Effector CD8-positive, alpha-beta T cell (primary cell): Measurements from ENCODE around the gene ARTN.

Experiments
- DNase-seq: peaks from one replicate; lab custom pipeline; 2025; lab: John Stamatoyannopoulos, UW

The ARTN gene

GRCh38 chr1:43984855-43985254 lies 51.3 kb downstream of the ARTN start:
- DNase-seq: no peak

DNA sequence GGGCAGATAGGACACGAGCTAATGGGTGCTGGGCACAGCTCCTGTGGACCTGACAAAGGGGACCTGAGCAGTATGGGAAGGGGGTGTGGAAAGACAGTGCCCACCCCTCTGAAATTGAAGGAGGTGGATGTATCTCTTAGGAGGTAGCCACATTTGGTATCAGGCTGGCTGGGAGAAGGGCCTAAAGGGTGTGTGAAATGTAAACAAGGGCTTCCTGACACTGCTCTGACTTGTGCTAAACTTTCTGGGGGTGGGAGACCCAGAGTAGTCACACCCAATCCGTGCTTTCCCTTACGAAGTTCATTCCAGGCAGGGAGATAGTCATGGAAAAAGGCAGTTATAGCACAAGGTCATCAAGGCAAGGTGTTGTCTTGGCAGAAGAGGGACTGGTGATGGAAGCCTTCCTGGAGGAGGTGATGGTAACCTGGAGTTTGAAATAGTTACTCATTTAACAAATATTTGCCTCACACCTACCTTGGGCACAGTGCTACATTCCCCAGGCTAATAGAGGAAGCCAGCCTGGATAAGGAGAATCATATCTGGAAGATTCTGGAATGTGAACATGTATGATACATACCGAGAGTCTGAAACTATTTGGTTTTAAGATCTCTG lies 52.5 kb downstream of the ARTN start:
- no peak for DNase-seq

DNA sequence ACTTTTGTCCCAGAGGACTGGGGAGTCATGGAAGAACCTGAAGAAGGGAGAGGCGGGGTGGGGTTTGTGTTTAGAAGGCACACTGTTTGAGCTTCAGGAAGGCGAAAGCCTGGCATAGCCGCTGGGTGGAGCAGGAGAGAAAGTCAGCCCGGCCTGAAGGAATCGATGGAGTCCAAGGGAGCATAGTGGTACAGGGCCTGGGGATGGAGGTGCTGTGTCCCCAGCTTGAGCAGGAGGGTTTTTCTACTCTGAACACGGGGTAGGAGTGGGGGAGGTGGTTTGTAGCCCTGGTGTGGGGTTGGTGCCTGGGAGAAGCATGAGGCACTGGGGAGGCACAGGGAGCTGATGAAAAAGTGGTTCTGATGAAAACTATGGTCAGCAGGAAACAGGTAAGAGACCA lies 53.1 kb downstream of the ARTN start:
- no peak for DNase-seq
